ENCODE results near the gene PNMA6A. TPM values are rescaled to one million over a fixed set of nuclear protein-coding genes. Genes with fewer than 3 reads are reported as not detected.
"Not testable (repeated sequence)": the region's sequence is repeated elsewhere in the genome, so short reads cannot be mapped to it uniquely, and the experiment has no call there.

The PNMA6A gene
- total RNA-seq, 6 experiments from 2014 or later = 0.08 to 0.36 (median 0.09) TPM; not detected in 3

DNA sequence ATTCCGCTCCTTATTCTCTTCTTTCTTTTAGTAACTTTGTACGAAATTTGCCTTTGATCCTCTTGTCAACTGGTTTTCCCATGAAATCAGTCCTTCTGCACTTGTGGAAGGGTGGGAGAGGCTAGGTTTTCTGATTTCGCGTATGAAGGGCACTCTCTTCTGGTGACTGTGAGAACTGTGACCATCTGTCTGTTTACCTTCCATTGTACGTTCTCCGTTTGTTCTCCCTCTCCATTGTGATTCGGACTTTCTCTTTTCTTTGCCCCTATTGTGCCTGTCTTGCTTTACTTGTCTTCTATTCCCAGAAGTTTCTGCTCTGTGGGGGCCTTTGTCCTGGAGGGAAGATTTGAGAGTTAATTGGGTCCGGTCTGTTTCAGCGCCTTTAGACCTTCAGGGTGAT is 41.6 kb downstream of the PNMA6A start:
- H3K4me3 Mint-ChIP-seq; H3K9me3 Mint-ChIP-seq; DNase-seq; H3K27me3 Mint-ChIP-seq (ENCODE audit: insufficient read depth); H3K36me3 Mint-ChIP-seq (ENCODE audit: low read depth); H3K4me1 Mint-ChIP-seq (ENCODE audit: low read depth); H3K27ac Mint-ChIP-seq: not testable (repeated sequence)

DNA sequence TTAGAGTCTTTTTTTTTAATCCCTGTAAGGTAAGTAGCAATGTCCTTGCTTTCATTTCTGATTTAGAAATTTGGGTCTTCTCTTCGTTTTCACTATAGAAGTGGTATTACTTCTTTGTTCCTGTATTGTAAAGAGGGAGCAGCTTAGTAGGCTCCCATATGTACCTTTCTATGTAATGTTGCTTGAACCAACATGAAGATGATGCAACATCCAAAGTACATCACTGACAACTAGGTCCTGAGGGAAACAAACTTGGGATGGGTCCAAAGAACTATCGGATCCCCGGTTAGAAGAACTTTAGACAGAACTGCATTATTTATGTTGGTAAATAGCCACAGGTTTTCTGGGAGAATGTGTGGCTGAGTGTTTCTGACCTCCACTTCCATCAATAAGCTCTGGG is 45.5 kb downstream of the PNMA6A start:
- H3K4me1 Mint-ChIP-seq (ENCODE audit: low read depth); H3K36me3 Mint-ChIP-seq (ENCODE audit: low read depth); H3K27ac Mint-ChIP-seq; H3K9me3 Mint-ChIP-seq; DNase-seq; H3K27me3 Mint-ChIP-seq (ENCODE audit: insufficient read depth); H3K4me3 Mint-ChIP-seq: not testable (repeated sequence)

GRCh38 chrX:153120230-153120629 is 48.0 kb downstream of the PNMA6A start:
- H3K4me3 Mint-ChIP-seq; H3K4me1 Mint-ChIP-seq (ENCODE audit: low read depth); H3K27me3 Mint-ChIP-seq (ENCODE audit: insufficient read depth); H3K9me3 Mint-ChIP-seq; H3K36me3 Mint-ChIP-seq (ENCODE audit: low read depth); H3K27ac Mint-ChIP-seq; DNase-seq: not testable (repeated sequence)

DNA sequence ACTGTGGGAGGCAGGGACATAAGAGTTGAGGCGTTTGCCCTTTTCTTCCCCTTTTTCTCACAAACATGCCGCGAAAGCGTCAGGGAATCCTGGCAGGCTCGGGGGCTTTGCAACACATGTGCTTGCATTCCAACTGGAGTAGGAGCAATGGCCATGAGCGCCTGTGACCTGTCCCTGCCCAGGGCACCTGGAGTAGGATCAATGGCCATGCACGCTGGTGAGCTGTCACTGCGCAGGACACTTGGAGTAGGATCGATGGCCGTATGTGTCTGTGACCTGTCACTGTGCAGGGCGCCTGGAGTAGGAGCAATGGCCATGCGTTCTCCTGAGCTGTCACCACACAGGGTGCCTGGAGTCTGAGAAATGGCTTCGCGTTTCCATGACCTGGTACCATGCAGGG is 51.2 kb downstream of the PNMA6A start:
- not testable (repeated sequence) for H3K4me3 Mint-ChIP-seq; H3K36me3 Mint-ChIP-seq (ENCODE audit: low read depth); H3K27me3 Mint-ChIP-seq (ENCODE audit: insufficient read depth); H3K9me3 Mint-ChIP-seq; H3K4me1 Mint-ChIP-seq (ENCODE audit: low read depth); DNase-seq; H3K27ac Mint-ChIP-seq

Other genes with a start within 250 kb of the PNMA6A start
- gene CETN2, start 241.7 kb upstream of the PNMA6A start, total RNA-seq (2021; fragmentation: NEBNext Ultra II Directional; extraction: Animal tissue kit (Norgen Biotek cat#: 25700)) = 10 to 100 TPM; 39.9 to 47.8 (median 43.6) TPM
- gene NSDHL, start 241.4 kb upstream of the PNMA6A start, total RNA-seq (2021; fragmentation: NEBNext Ultra II Directional; extraction: Animal tissue kit (Norgen Biotek cat#: 25700)) = 10 to 100 TPM; 18.4 to 20.0 (median 19.1) TPM
- 1 to 10 TPM; 1.1 to 2.4 (median 1.4) TPM for gene ZNF185, start 174.4 kb upstream of the PNMA6A start, total RNA-seq (2021; fragmentation: NEBNext Ultra II Directional; extraction: Animal tissue kit (Norgen Biotek cat#: 25700))
- gene PNMA5, start 78.3 kb upstream of the PNMA6A start, total RNA-seq (2021; fragmentation: NEBNext Ultra II Directional; extraction: Animal tissue kit (Norgen Biotek cat#: 25700)) = not detected
- not detected for gene PNMA3, start 16.0 kb upstream of the PNMA6A start, total RNA-seq (2021; fragmentation: NEBNext Ultra II Directional; extraction: Animal tissue kit (Norgen Biotek cat#: 25700))
- not detected for gene MAGEA1, start 106.8 kb downstream of the PNMA6A start, total RNA-seq (2021; fragmentation: NEBNext Ultra II Directional; extraction: Animal tissue kit (Norgen Biotek cat#: 25700))
- gene PNMA6F, start 249.3 kb downstream of the PNMA6A start, total RNA-seq (2021; fragmentation: NEBNext Ultra II Directional; extraction: Animal tissue kit (Norgen Biotek cat#: 25700)) = not detected

Measured in HFFc6 (cell line).